HepG2 (cell line): Measurements from ENCODE around the gene NUP62. TPM values are rescaled to one million over a fixed set of nuclear protein-coding genes. Genes with fewer than 3 reads are reported as not detected.

Experiments used
- AKNA ChIP-seq: sonication (generic); formaldehyde crosslinking; IDR thresholded peaks from 2 replicates; pipeline ENCODE4 v1.4.0; 2020; ENCODE audit warnings: missing genetic modification reagents, borderline replicate concordance
- CHD2 ChIP-seq: IDR thresholded peaks from 2 replicates; pipeline ENCODE4 v1.6.1; 2011; ENCODE audit warnings: low read depth, low read length, improper control_type of control experiment
- CTCF ChIP-seq: sonication (generic); formaldehyde crosslinking; IDR thresholded peaks from 2 replicates; pipeline ENCODE4 v1.5.0; 2020; ENCODE audit warnings: mild to moderate bottlenecking, missing genetic modification reagents, moderate library complexity
- DR1 ChIP-seq: sonication (generic); formaldehyde crosslinking; IDR thresholded peaks from 2 replicates; pipeline ENCODE4 v1.8.0; 2021; ENCODE audit warnings: mild to moderate bottlenecking, missing genetic modification reagents, inconsistent platforms
- ESRRA ChIP-seq: sonication (generic); formaldehyde crosslinking; IDR thresholded peaks from 2 replicates; pipeline ENCODE4 v1.5.1; 2020; ENCODE audit warnings: mild to moderate bottlenecking, low read depth, missing genetic modification reagents
- ETV6 ChIP-seq: sonication (generic); formaldehyde crosslinking; conservative IDR thresholded peaks from 2 replicates; pipeline ENCODE4 v1.4.0; 2020; ENCODE audit warnings: missing genetic modification reagents
- GATA4 ChIP-seq: sonication (generic); IDR thresholded peaks from 2 replicates; pipeline ENCODE4 v1.6.1; 2016; ENCODE audit warnings: antibody characterized with exemption, low read depth, borderline replicate concordance
- JUNB ChIP-seq: sonication (generic); formaldehyde crosslinking; IDR thresholded peaks from 2 replicates; pipeline ENCODE4 v1.8.0; 2022; ENCODE audit warnings: missing genetic modification reagents, mild to moderate bottlenecking, borderline replicate concordance
- MTF1 ChIP-seq: sonication (generic); formaldehyde crosslinking; IDR thresholded peaks from 2 replicates; pipeline ENCODE4 v1.5.0; 2020; ENCODE audit warnings: missing genetic modification reagents
- PHF21A ChIP-seq: sonication (generic); formaldehyde crosslinking; IDR thresholded peaks from 2 replicates; pipeline ENCODE4 v1.5.0; 2020; ENCODE audit warnings: mild to moderate bottlenecking, missing genetic modification reagents
- RELA ChIP-seq: sonication (generic); formaldehyde crosslinking; IDR thresholded peaks from 2 replicates; pipeline ENCODE4 v1.4.0; 2020; ENCODE audit warnings: missing genetic modification reagents
- SATB2 ChIP-seq: sonication (generic); formaldehyde crosslinking; IDR thresholded peaks from 2 replicates; pipeline ENCODE4 v1.5.0; 2020; ENCODE audit warnings: missing genetic modification reagents
- TIGD3 ChIP-seq: sonication (generic); formaldehyde crosslinking; IDR thresholded peaks from 2 replicates; pipeline ENCODE4 v1.5.1; 2020; ENCODE audit warnings: mild to moderate bottlenecking, missing genetic modification reagents, borderline replicate concordance
- ZFP41 ChIP-seq: sonication (generic); formaldehyde crosslinking; IDR thresholded peaks from 2 replicates; pipeline ENCODE4 v1.4.0; 2020; ENCODE audit warnings: mild to moderate bottlenecking, missing genetic modification reagents, borderline replicate concordance
- ZFP90 ChIP-seq: sonication (generic); formaldehyde crosslinking; IDR thresholded peaks from 2 replicates; pipeline ENCODE4 v1.8.0; 2022; ENCODE audit warnings: missing genetic modification reagents, mild to moderate bottlenecking, inconsistent platforms, borderline replicate concordance
- ZFY ChIP-seq: sonication (generic); formaldehyde crosslinking; IDR thresholded peaks from 2 replicates; pipeline ENCODE4 v1.4.0; 2020; ENCODE audit warnings: missing genetic modification reagents
- ZNF180 ChIP-seq: sonication (generic); formaldehyde crosslinking; IDR thresholded peaks from 2 replicates; pipeline ENCODE4 v1.4.0; 2020; ENCODE audit warnings: low read depth, missing genetic modification reagents, borderline replicate concordance
- ZNF367 ChIP-seq: sonication (generic); formaldehyde crosslinking; IDR thresholded peaks from 2 replicates; pipeline ENCODE4 v1.4.0; 2020; ENCODE audit warnings: missing genetic modification reagents, borderline replicate concordance
- ZNF501 ChIP-seq: sonication (generic); formaldehyde crosslinking; IDR thresholded peaks from 2 replicates; pipeline ENCODE4 v1.5.1; 2020; ENCODE audit warnings: mild to moderate bottlenecking, moderate library complexity, missing genetic modification reagents
- ZNF761 ChIP-seq: sonication (generic); formaldehyde crosslinking; conservative IDR thresholded peaks from 2 replicates; pipeline ENCODE4 v1.4.0; 2020; ENCODE audit warnings: mild to moderate bottlenecking, missing genetic modification reagents
- ZNF788 ChIP-seq: sonication (generic); formaldehyde crosslinking; IDR thresholded peaks from 2 replicates; pipeline ENCODE4 v1.5.0; 2020; ENCODE audit warnings: mild to moderate bottlenecking, missing genetic modification reagents, borderline replicate concordance
- ZSCAN30 ChIP-seq: sonication (generic); formaldehyde crosslinking; IDR thresholded peaks from 2 replicates; pipeline ENCODE4 v1.5.0; 2020; ENCODE audit warnings: mild to moderate bottlenecking, missing genetic modification reagents
- polyA plus RNA-seq, 8 experiments: library from polyadenylated mRNA; depleted of rRNA in 3 of 8; stranded (reverse) in 7 of 8; unstranded in 1 of 8; fragments of >200 nt; fragmentation: Illumina TruSeq in 4 of 8; extraction: Trizol in 4 of 8; gene quantifications; 2 replicates each; pipeline versions ENCODE4 v1.2.1 to v1.2.3, GENCODE V29; 2011 to 2016; ENCODE audit warnings: low read depth in 4 of 8, missing spikeins in 1 of 8, mixed read lengths in 1 of 8; ENCODE audit not compliant: insufficient read depth in 1 of 8
- total RNA-seq, 5 experiments: library from RNA; depleted of rRNA; stranded (reverse); fragments of >200 nt; fragmentation: Illumina TruSeq; extraction: Trizol; gene quantifications; 2 replicates each; pipeline ENCODE4 v1.2.3, GENCODE V29; 2016; ENCODE audit warnings: low read depth in 1 of 5

The NUP62 gene
- total and polyA plus RNA-seq, 2 of the 13 experiments (the other 11 are each of a cell fraction or from before 2014, with no cell fraction given), result 16.5 to 41.5 TPM

GRCh38 chr19:49877020-49877878, 52.1 kb downstream of the NUP62 start, which contains the start of the genes AKT1S1 and TBC1D17 (continued):
- peak; percentile 87 for TF ChIP-seq CHD2
- TF ChIP-seq CTCF (CRISPR knock-in tag), result no peak
- no peak for TF ChIP-seq GATA4
- no peak for TF ChIP-seq SATB2 (CRISPR knock-in tag)
- peak; percentile 77; the same call in 1 of the 2 replicates for TF ChIP-seq ZNF501
- TF ChIP-seq MTF1 (CRISPR knock-in tag), result no peak
- no peak; the same call in 1 of the 2 replicates for TF ChIP-seq ZNF788 (CRISPR knock-in tag)
- no peak for TF ChIP-seq ESRRA (CRISPR knock-in tag)
- no peak for TF ChIP-seq ZFP90
- peak; percentile 95 for TF ChIP-seq ZFY (CRISPR knock-in tag)
- no peak for TF ChIP-seq JUNB (CRISPR knock-in tag)
- no peak for TF ChIP-seq TIGD3 (CRISPR knock-in tag)
- no peak for TF ChIP-seq AKNA (CRISPR knock-in tag)
- TF ChIP-seq ZSCAN30 (CRISPR knock-in tag), result no peak; the same call in 1 of the 2 replicates
- TF ChIP-seq ZFP41 (CRISPR knock-in tag), result no peak
- TF ChIP-seq ZNF761, result no peak
- TF ChIP-seq ETV6, result peak; percentile 5; the same call in 1 of the 2 replicates
- no peak for TF ChIP-seq ZNF180
- 0 out of 2 replicates have a peak, but pooled peaks have one; percentile 7 for TF ChIP-seq RELA
- TF ChIP-seq DR1, result no peak
- peak; percentile 9; the same call in 1 of the 2 replicates for TF ChIP-seq PHF21A
- no peak for TF ChIP-seq ZNF367 (CRISPR knock-in tag)
